Activated CD4-positive, alpha-beta T cell treated with anti-CD3 and anti-CD28 coated beads, Interleukin-2, amount 50 U/mL, for 24 hours (primary cell): ENCODE measurements around the gene CCNJL.

Experiments
- DNase-seq, 2 donors: peaks; one replicate each; pipeline ENCODE4 v3.0.0-alpha.2; 2020; ENCODE audit warnings: low read depth in 1 of 2, low spot score in 1 of 2

CCNJL gene

DNA sequence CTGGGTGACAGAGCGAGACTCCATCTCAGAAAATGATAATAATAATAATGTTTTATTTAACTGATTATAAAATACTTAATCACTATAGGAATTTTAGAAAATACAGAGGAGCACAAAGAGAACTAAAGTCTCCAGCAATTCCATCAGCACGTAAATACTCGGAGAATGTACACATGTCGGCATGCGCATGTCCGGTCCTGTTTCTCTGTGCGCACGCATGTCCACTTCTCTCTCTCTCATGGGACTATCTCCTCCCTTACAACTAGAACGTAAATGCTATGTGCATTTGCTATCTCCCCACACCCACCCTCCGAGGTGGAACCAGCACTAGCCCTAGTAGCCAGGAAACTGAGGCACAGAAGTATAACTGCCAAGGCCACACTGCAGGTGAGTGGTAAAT, 19.0 kb downstream of the CCNJL start:
- DNase-seq: no peak

DNA sequence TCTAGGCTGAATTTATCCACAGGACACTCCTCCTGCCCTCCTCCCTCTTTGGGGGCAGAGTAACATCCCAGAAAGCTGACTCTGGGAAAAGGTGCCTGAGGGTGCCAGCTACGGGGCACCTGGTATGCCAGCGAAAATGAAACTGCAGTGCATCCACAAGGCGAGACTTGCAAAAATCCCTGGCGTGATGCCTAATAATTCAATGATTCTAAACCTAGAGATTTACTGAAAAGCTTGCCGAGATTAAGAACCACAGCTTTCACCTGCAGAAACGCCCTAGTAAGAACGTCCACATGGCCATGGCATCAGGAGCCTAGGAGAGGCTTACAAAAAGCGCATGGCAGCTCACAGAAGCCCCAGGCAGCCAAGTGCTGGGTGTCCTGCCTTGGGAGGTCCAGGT, 20.9 kb downstream of the CCNJL start:
- DNase-seq: no peak

DNA sequence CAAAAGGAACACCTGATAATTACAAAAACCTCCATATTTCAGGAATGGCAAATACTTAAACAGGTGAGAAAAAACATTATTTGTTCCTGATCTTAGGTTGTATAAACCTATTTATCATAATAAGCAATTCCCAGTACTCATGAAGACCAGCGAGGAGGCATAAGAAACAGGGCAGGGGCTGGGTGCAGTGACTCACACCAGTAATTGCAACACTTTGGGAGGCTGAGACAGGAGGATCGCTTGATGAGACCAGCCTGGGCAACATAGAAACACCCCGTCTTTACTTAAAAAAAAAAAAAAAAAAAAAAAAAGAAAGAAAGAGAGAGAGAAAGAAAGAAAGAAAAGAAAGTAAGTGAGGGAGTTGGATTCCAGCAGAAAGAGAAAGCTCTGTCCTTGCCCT, 21.6 kb downstream of the CCNJL start:
- no peak for DNase-seq

DNA sequence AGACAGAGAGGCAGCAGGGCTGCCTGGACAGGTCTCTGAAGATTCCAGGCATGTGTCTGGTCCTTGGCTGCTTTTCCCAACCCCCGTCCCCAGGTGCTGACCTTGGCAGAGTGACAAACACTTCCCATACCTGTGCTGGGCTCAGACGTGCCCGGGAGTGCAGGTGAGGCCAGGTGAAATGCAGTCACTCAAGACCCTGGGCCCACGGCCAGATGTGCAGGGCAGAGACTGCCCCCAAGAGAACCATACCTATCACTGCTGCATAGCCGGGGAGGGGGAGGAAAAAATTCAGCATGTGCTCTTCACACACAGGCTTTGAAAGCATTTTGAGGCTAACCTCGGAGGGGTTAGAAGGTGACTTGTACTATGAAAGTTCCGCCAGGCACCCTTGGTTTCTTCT, 22.6 kb downstream of the CCNJL start:
- DNase-seq: no peak

DNA sequence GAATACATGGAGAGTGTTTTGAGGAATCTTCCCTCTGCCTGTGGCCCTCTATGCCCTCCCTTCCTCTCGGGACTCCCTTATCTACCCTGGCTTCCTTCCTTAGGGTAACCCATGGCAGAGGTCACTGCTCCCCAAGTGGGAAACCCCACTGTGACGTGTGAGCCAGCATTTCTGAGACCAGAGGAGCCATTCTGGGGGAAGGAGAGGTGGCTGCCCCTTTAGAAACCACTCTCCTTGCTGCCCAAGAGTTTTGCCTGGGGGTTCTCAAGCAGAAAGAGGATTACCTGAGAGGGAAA, 23.1 kb downstream of the CCNJL start:
- DNase-seq: no peak

DNA sequence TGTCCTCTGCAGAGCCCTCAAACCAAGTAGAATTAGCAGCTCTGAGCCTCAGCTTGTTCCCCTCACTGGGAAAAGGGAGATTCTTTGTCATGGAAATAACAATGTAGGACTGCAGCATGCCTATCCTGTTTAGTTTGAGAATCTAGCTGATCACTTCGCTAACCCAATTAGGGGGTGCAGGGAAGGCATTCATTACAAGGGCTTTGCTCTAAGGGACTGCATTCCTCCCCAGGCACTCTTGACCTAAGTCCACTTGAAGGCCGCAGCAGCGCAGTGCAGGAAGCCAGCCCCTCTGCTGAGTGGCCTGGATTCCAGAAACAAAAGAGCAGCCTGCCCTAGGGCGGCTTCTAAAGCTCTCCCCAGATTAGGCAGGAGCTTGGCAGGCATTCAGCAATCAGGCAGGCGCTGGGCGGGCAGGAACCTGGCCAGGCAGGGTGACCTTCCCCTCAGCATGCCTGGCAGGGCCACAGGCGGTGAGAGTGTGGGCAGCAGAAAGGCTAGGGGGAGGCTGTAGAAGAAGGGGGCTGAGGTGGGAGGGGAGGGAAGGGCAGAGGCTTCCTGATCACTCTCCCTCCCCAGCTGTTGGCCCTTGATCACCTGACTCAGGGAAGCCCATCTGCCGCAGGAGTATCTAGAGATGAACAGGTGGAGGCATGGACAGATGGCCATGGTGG, 24.8 kb downstream of the CCNJL start:
- no peak for DNase-seq

DNA sequence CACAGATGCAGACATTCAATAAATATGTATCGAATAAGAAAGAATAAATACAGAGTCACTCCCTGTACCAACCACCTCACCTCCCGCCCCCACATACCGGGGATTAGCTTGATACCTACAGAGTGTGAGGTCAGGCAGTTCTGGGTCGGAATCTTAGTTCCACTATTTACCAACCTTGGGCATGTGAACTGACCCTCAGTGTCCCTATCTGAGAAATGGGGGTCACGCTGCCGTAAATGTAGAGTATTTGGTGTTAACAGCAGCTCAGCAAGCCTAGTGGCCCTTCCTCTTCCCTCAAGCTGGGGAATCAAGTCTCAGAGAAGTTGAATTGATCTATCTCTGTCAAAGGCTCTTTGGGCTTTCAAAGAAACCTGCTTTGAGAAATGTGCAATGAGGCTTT, 25.4 kb downstream of the CCNJL start:
- DNase-seq: no peak

DNA sequence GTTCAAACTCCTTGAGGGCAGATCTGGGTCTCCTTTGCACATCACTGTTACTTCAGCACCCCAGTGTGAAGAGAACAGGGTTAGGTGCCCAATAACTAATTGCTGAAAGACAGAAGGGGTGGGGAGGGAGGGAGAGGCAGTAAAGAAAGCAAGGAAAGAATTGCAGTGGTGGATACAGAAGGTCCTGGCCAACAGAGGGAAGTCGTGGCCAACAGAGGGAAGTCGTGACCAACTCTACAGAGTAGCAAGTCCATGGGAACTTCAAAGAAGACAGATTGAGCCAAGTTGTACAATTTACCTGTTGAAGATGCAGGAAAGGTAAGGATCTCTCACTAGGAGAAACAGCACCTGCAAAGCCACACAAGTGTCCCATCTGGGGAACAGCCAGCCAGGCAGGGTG, 27.0 kb downstream of the CCNJL start:
- no peak for DNase-seq

DNA sequence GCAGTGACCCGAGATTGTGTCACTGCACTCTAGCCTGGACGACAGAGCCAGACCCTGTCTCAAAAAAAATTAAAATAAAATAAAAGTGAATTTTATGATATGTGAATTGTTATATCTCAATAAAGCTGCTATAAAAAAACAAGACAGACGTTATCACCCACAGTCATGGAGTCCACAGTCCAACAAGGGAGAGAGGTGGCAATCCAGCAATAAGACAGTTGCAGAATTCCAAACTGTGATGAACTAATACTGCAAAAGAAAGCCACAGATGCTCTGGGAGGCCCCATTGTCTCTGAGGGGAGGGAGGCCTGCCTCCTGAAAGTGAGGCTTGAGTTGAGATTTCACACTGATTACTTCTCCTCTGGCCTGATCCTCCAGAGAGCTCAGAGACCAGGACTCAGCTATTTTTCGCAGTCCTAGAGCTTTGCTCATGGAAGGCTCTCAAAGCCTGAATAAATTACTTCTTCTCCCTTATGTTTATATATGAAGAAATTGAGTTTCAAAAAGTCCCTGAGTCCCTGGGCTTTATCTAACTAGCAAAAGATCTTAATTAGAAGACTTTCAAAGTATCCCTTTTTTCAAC, 28.0 kb downstream of the CCNJL start:
- no peak for DNase-seq

DNA sequence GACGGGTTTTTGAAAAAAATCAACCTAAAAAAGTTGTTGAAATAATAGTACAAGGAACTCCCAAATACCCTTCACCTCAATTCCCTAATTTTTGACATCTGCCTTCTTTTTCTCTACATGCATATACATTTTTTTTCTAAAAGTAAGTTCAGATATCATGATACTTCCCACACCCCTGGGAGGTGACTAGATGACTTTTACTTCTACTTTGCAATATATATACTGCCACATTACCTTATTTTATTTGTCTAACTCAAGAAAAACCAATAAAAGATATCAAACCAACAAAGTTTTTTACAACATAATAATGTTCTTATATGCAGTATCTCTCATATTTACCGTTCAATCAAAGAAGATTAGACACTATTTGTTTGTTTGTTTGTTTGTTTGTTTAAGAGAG, 31.1 kb downstream of the CCNJL start:
- DNase-seq: no peak

DNA sequence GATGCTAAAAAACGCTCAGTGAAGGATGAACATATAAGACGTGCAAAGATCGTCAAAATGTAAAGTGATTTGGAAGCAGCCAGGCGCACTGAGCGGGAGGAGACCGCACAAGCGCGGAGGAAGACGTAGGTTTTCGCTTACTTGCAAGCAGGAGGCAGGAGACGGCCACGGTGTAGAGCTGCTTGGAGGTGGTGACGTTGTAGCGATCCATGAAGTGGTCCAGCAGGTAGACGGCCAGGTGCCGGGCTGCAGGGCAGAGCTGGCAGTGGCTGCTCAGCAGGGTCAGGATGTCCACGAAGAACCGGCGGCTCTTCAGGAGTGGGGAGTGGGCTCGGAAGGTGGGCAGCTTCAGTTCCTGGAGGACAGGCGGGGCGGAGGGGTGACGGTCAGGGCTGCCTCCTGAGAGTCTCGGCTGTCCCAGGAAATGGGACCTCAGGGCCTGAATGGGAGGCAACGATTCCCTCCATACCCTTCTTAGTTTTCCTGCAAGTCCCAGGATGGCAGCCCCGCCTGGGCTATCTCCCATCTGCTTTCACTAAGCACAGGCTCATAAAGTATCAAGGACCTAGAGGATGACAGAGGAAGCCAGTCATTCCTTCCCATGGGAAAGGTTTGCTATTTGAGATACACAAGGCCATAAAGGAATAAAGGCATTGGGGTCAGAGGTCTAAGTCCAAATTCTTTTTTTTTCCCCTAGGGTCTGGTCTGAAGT, 31.8 kb downstream of the CCNJL start:
- no peak for DNase-seq

DNA sequence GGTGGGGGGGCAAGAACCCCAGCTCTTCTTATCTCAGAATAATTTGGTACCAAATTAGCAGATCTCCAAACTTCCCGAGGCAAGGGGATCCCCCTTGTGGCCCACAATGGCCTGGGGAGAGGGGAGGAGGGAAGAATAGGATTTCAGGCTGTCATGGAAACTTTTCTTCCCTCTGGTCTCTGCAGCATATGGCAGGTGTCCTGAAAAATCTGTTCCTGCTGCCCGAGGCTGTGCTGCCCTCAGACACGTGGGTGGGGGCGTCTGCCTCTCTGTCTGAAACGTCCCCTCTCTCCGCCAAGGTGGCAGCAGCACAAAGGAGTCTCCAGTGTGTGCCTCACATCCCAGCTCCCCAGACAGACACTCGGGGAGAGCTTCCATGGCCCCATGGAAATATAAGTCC, 34.0 kb downstream of the CCNJL start:
- no peak for DNase-seq

DNA sequence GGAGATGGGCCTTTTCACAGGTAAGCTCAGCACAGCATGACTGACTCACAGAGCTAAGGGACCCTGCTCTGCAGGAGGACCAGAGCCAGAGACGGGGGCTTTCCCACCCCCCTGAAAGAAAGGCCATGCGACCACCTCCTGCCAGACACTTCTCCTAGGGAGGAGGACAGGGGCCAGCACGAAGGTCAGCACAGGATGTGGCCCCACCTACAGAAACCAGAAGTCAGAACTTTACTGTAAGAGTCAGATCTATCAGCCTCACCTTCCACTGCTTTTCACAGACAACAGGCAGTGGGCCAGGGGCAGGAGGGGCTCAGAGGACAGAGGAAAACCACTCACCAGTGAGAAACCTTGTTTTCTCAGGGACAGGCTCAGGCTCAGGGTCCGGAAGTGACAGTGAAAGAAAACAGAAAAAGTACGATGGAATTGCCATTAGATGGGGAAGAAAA, 37.9 kb downstream of the CCNJL start:
- no peak for DNase-seq

DNA sequence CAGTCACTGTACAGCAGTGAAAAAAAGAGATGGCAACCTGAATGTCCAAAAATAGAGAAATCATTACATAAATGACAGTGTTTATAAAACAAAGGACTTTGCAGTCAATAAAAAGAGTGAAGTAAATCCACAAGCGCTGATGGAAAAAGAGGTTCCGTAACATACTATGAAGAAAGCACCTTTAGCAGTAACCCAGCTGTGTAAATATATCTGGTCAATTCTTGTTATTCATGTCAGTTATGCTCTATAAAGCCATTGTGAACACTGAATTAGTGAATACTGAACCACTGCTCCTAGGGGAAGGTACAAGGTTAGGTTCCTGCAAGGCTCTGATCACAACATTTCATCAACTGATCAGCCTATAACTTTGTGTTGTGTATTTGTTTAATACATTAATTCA, 39.5 kb downstream of the CCNJL start:
- no peak for DNase-seq

DNA sequence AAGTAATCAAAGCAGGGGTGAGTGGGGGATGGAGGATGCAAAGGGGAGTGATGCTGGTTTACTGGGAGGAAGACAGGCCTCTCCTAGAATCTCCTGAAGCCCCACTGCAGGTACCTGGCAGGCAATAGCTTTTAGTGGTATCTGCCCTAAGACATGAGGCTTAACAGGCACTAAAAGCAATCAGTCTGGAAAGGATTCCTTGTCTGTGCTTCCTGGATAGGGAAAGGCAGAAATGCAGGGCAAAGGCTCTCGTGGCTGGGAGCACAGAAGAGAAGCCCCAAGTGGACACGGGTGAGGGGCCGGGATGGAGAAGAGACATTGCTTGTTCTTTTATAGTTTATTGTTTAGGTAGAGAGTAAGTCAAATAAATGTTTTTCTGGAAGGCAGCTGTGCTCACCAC, 40.1 kb downstream of the CCNJL start:
- DNase-seq: no peak

DNA sequence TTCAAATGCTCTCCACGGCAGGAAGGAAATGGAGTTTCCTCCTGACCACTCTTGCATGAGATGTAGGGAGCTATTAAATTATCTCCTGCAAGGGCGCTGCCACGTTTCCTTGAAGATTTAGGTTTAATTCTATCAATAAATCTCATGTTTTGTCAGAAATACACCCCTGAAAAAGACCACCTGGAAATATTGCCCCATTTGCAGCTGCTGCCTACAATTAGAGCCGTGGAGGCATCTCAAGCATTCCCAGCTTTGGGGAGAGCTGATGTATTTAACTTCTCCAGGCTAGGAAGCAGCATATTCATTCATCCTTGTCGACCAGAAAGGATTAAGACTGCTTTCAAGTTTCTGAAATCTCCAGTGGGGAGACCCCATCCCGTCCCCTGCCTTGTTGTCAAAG, 40.5 kb downstream of the CCNJL start:
- DNase-seq: no peak

DNA sequence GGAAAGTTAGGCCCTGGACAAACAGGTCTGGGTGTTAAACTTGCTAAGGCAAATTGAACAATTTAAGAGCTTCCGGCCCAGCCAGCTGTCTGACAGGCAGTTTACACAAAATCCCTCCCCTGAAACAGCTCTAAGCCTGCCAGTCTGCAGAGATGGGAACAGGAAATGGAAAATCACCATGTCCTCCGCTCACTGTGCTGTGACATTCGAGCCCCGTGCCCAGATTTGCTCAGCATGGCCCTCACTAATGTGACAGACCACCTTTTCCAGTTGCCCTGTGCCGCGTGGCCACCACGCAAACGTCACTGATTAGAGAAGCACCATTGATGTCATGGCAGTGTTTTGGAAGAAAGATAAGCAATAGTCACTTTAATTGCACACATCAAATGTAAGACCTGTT, 41.0 kb downstream of the CCNJL start:
- DNase-seq: no peak

DNA sequence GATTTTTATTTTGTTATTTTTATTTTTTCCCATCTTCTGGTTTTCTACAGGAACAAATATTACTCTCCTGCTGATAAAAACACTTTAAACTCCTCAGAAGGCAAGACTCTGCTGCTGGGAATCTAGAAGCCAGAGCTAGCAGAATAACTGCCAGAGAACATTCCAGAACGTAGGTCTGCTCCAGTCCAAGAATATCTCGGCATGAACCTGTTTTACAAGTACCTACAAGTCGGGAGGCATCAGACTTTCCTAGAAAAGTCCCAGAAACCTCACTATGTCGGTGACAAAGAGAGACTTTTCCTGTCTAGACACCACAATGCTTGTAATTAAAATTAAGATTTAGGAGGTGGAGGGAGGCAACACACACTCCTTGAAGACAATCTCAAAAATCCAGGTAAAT, 41.7 kb downstream of the CCNJL start:
- DNase-seq: no peak

DNA sequence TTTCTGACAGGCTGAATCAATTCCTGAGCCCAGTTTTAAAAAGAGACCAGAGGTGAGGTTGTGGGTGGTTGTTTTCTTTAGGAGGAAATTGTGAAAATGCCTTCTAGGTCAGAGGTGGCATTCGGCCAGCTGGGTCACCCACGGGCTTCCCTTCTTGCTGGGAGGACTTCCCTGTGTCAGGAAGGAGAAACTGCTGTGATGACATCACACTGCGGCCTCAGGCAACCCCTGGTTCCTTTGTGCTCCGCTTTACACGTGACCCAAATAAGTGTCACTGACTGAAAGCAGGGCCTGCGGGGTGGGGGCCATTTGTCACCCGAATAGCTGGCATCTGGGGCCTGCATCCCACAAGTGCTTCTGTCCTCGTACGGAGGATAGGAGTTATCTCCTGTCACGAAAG, 43.3 kb downstream of the CCNJL start:
- DNase-seq: no peak

DNA sequence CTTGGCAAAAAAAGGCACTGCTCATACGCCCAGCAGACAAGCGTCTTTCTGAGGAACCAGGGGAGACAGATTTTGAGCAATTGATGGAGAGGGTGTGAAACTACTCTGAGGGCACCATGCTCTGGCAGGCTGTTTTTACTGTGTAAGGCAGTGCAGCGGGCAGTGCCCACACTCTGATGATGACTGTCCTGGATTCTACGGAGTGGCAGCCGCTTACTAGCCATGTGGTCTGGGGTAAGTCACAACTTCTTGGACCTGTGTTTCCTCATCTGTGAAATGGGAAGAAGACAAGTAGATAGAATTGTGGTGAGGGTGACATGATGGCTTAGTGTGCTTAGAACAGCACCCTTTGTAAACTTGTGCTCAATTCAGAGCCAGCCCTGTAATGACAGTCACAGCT, 44.2 kb downstream of the CCNJL start:
- no peak for DNase-seq

DNA sequence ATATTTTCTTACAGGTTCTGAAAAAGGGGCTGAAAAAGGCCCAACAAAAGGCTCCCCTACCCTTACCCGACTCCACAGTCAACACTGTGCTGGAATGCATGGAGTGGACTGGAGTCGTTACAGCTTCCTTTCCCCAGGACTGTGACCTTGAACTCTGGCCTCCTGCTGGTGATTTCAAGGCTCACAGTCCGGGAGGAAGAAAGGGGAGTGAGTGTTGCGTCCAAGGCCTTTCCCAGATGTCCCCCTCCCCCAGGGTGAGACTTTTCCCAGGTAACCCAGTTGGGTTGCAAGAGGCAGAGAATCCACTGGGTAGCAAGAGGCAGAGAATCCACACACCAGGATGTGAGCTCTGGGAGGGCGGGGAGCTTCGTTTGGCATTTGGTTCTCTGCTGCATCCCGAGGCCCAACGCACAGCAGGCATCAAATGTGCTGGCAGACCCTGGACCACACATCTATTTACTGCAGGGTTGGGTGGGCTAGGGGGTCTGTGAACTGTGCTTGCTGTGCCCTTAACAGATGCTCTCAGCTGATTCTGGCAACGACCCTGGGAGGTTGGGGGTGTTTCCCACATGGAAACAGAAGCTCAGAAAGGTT, 45.5 kb downstream of the CCNJL start:
- no peak for DNase-seq

DNA sequence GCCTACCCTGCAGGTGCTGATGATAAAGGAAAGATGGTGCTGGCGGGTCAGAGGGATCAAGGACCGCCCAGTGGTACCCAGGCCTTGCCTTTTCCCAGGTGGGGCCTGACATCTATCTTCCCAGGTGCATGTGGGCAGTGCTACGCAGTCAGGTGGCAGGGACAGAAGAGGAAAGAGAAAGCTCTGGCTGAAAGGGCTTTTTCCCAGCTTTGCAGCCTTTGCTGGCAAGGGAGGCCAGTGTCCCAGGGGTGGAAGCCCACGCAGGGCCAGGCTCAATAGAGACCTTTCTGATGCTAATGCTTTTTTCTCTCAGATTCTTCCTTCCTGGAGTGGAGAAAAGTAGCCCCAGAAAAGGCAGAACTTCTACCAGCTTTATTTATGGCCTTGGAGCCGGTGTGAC, 46.3 kb downstream of the CCNJL start:
- no peak for DNase-seq
